Right ventricle myocardium inferior (tissue), 1 donor: ENCODE measurements around the gene RCN1. TPM values are rescaled to one million over a fixed set of nuclear protein-coding genes. Genes with fewer than 3 reads are reported as not detected.

Source experiments
- ATAC-seq: fragments of 200-7000 bp; cut with Tn5 transposase; one replicate; pipeline ENCODE4 v1.9.1; 2020; ENCODE audit warnings: mild to moderate bottlenecking, moderate library complexity
- DNase-seq: peaks from one replicate; pipeline ENCODE4 v3.0.0; 2021; ENCODE audit errors: missing footprints
- intact Hi-C: fragments of 100-400 bp; cut with DNase I; formaldehyde crosslinking; loops from one replicate; pipeline ENCODE4 v1.11.0; 2022
- total RNA-seq: library from RNA; stranded (reverse); fragmentation: NEBNext Ultra II Directional; extraction: Animal tissue kit (Norgen Biotek cat#: 25700); gene quantifications from one replicate; pipeline ENCODE4 v1.2.1, GENCODE V29; 2021
- donor health status: DM: no; HTN: yes; CAD: no; lungs with severe emphysema.

Gene RCN1
- total RNA-seq, 1 donor from 2014 or later = 32.0 TPM

GRCh38 chr11:32139896-32140520 lies 49.1 kb downstream of the RCN1 start:
- intact Hi-C loops = no loop called here
- DNase-seq (no peak), ATAC-seq (no peak)

- intact Hi-C loops = no loop called here
- no peak for DNase-seq
- no peak for ATAC-seq
These were observed 51.1 kb downstream of the RCN1 start for GRCh38 chr11:32141745-32142546.

GRCh38 chr11:32143378-32143777 lies 52.5 kb downstream of the RCN1 start:
- ATAC-seq = no peak
- intact Hi-C loops = no loop called here
- no peak for DNase-seq

- ATAC-seq = no peak
- DNase-seq = no peak
- intact Hi-C loops = no loop called here
These were observed 54.4 kb downstream of the RCN1 start for GRCh38 chr11:32145282-32145681.

GRCh38 chr11:32148895-32149294 lies 58.0 kb downstream of the RCN1 start:
- DNase-seq (no peak), ATAC-seq (no peak)
- intact Hi-C loops = no loop called here

- ATAC-seq (no peak), DNase-seq (no peak)
- intact Hi-C loops = no loop called here
These were observed 58.9 kb downstream of the RCN1 start for GRCh38 chr11:32149748-32150147.

- no peak for DNase-seq
- no peak for ATAC-seq
- intact Hi-C loops = no loop called here
These were observed 60.2 kb downstream of the RCN1 start for GRCh38 chr11:32151027-32151426.

GRCh38 chr11:32152216-32152615 lies 61.3 kb downstream of the RCN1 start:
- intact Hi-C loops = no loop called here
- DNase-seq (no peak), ATAC-seq (no peak)

- intact Hi-C loops = no loop called here
- no peak for ATAC-seq
- DNase-seq = no peak
These were observed 61.9 kb downstream of the RCN1 start for GRCh38 chr11:32152821-32153220.

GRCh38 chr11:32153747-32154146 lies 62.9 kb downstream of the RCN1 start:
- intact Hi-C loops = no loop called here
- ATAC-seq = no peak
- no peak for DNase-seq

GRCh38 chr11:32154275-32154674 lies 63.4 kb downstream of the RCN1 start:
- intact Hi-C loops = no loop called here
- ATAC-seq (no peak), DNase-seq (no peak)
